Muscle of back (tissue), 11 donors: ENCODE results near the gene CTR9. TPM values are rescaled to one million over a fixed set of nuclear protein-coding genes. Genes with fewer than 3 reads are reported as not detected.

Source experiments
- DNase-seq, 3 donors: peaks; one replicate each; pipeline versions ENCODE4 v3.0.0 to v3.0.0-alpha.2; 2013
- polyA plus RNA-seq, 10 donors: library from polyadenylated mRNA; unstranded; fragments of 120-200 nt; gene quantifications; one replicate each; pipeline ENCODE4 v1.2.1, GENCODE V29; 2013; ENCODE audit not compliant: insufficient read length in 10 of 10

CTR9 gene
- polyA plus RNA-seq, 10 donors: 25.0 to 35.8 (median 31.8) TPM

DNA sequence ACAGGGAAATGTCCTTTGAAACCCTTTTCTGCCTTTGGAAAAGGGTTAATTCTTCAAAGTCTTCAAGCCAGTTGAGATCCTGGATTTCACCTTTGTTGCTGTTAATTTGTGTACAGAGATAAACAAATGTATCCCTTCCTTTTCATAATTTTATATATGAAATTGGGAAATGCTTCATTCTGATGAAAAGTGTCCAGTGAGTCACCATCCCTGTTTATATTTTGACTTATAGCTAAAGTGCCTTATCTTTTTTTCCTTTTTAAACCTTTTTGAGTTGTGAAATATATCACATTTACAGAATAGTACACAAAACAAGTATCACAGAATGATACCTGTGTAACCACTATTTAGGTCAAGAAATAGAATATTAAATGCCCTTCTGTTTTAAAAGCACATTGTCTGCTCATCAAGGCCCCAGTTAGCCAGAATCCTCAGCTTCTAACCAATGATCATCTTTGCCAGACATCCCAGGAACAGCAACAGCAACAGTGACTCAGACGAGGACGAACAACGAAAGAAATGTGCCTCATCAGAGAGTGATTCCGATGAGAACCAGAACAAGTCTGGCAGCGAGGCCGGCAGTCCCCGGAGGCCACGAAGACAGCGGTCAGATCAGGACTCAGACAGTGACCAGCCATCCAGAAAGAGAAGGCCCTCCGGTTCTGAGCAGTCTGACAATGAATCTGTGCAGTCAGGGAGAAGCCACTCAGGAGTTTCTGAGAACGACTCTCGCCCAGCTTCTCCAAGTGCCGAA is 27.3 kb downstream of the CTR9 start:
- DNase-seq: peak in 1 of 3 donors; percentile 32

DNA sequence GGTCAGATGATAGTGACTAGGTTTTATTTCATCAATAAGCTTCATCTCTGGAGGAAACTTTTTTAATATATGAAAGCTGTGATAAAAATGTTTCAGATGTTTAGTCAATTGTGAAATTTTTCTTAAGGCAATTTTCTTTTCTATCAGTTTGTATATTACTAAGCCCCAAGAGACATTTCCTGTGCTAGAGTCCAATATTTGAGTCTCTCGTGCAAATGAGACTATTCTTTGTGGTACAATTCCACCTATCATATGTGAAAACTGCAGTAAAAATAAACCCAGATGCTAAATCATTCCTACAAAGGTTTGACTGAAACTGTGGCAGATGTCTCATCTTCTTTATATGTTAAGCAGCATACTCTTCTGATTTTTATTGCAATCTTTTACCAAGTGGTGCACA is 28.0 kb downstream of the CTR9 start:
- DNase-seq: no peak

DNA sequence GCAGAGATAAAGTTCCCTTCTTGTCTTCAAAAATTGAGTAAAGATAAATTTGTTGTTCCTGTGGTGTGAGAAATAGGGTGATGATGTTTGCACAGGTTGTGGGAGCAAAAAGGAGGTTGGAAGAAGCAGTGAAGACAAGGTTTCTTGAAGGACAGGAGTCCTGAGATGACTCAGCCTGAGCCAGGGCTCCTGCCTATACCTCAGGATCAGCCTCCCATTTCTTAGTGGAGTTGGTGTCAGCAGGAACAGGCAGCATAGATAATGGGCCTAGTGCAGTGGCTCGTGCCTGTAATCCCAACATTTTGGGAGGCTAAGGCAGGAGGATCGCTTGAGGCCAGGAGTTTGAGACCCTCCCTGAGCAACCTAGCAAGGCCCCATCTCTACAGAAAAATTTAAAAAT is 29.0 kb downstream of the CTR9 start:
- no peak for DNase-seq

DNA sequence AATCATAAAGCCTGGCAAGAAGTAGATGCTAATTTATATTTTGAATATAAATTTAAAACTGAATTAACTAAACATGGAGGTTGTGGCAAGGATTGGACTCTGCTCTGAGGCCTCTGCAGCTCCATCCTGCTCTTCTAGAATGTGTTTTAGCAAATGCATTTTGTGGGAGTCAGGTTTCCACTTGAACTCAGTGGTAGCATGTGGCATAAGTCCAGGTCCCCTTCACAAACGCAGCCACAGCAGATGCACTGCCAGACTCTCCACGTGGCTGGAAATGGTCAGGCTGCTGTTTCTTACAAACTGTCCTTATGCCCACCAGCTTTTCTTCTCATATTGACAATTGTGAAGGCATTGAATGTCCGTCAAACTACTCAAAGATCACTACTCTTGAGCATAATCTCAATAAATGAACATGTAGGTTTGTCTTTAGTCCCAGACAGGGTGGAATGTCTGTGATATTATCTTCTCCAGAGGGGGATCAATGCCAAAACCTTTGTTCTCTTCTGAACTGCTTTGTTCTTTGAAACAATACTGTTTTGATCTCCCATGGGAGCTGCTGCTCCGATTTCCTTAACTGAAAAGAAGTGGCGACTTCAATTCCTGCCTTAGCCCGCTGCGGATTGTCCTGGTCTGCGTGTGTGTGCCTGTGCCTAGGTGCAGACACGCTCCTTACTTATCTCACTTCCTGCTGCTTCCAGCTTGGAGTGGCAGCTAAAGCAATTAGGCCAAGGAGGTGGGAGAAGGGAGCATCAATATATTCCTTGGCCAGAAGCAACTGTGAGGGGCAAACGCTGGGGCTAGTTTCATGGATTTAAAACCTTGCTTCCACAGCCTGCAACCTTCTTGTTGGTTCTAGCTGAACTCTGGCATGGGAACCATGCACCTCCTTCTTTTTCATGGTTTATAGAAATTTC is 33.4 kb downstream of the CTR9 start:
- DNase-seq: peak; percentile 30 to 47 (median 46)

DNA sequence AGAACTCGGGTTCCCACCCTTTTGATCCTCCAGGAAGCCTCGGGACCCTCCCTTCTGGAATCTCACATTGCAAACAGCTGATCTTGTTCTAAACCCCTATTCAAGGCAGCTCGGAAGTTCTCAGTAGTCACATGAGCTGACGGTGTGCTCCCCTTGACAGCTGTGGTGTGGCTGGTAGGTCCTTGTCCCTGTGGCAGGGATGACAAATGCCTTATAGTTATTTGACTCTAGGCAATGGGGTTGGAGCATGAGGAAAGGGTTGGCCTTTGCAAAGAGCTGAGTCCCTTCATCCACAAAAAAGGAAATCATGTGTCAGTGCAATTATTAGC is 34.1 kb downstream of the CTR9 start:
- no peak for DNase-seq

DNA sequence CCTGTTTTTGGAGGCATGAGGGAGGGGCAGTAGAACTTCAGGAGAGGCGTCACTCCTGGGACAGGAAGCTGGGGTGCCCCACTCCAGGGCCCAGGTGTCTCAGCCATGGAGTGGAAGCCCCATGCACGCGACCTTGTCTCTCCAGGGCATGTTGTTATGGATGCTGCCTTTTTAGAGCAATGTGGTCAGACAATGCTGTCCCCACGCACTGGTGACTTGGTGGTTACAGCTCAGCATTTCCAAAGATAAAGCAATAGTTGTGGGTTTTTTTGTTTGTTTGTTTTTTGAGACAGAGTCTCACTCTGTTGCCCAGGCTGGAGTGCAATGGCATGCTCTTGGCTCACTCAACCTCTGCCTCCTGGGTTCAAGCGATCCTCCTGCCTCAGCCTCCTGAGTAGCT is 35.4 kb downstream of the CTR9 start:
- DNase-seq: no peak

DNA sequence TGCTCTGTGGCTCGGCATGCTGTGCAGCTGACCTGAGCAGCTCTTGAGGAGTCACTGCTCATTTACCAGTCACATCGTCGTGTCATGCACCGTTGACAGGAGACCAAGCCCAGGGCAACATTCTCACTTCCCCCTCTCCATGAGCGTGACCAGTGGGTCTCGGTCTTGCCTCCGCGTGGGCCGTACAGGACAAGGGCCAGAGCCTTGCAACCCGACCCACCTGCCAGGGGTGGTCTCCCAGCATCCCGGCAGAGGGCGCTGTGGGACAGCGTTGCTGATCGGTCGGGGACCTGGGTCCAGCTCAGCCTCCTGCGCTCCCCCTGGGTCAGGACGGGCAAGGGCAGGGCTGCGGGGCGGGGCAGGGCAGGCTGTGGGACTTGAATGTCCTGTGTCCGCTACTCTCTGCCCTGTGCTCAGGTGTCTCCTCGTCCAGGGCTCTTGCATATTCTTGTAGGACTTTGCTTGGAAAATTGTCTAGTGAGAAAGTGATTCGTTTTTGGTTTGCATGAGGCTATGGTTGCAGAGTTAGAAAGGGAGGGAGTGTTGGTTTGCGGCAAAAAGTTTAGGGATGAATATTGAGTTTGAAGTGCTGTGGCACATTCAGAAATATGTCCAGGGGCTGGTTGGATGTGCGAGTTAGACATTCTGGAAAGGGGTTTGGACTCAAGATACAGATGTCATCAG is 41.5 kb downstream of the CTR9 start:
- DNase-seq: peak; percentile 62 to 85 (median 78)

DNA sequence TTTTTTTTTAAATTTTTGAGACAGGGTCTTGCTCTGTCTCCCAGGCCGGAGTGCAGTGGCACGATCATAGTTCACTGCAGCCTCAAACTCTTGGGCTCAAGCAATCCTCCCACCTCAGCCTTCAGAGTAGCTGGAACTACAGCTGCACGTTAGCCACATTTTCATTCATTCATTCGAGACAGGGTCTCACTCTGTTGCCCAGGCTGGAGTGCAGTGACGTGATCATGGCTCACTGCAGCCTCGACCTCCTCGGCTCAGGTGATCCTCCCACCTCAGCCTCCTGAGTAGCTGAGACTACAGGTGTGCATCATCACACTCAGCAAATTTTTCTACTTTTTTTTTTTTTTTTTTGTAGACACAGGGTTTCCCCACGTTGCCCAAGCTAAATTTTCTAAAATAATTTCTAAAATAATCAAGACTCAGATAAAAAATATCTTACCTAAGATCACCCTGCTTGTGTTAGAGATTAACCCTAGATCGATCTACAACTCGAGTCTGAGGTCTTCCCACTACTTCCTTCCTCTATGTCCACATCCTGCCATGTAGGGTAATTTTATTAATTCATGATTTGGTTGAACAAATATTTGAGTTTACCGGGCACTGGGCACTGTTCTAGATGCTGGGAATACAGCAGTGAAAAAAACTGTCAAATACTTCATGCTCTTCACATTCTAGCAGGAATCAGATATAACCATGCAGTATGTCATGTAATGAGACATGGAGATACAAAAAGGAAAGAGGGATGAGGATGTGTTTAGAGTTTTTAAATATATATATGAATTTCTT is 42.6 kb downstream of the CTR9 start:
- no peak for DNase-seq

DNA sequence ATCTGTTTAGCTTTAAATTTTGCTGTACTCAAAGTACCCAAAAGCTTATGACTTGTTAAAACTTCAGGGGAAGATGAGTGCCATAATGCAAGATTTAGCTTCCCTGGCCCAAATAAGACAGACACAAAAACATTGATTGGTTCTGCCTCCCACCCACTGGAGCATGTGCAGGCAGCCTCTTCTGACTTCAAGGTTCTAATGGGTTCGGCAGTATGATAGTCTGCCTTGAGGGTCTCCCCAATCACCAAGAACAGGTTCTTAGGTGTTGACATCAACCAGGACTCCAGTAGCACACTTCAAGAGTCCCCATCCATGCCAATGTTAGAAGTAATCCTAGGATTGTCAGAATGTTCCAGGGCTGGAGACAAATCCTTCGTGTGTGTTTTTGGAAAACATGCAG is 45.1 kb downstream of the CTR9 start:
- no peak for DNase-seq

DNA sequence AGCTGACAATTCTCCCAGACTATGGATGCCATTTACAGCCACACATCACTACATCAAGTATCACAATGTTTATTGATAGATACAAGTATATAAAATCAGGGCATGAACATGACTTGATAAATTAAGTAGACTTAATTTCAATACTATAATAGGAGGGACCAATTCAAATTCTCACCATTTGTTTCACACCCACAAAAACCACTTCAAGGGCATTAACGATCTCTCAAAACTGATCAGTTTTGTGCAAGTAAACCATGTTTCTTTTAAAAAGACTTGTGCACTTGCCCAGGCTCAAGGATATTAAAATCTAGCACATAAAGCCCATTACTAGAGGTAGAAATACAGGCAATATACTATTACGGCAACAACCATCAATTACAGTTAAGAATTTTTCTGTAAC is 46.0 kb downstream of the CTR9 start:
- no peak for DNase-seq

DNA sequence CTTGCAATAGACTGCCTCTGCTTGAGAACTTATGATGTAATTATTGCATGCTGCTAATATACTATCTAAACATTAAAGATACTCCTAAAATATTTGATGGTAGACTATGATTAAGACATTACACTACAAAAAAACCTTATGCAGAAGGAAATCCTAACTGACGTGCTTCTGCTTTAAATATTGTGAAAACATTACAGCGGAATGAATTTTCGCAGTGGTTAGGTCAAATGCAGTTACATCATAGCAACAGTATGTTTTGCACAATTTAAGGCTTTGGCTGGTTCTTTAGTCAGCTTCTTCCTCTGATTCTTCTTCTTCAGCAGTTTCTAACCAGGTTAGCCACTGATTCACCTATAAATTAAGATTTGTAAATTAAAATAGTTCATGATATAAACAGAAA is 46.5 kb downstream of the CTR9 start:
- no peak for DNase-seq

DNA sequence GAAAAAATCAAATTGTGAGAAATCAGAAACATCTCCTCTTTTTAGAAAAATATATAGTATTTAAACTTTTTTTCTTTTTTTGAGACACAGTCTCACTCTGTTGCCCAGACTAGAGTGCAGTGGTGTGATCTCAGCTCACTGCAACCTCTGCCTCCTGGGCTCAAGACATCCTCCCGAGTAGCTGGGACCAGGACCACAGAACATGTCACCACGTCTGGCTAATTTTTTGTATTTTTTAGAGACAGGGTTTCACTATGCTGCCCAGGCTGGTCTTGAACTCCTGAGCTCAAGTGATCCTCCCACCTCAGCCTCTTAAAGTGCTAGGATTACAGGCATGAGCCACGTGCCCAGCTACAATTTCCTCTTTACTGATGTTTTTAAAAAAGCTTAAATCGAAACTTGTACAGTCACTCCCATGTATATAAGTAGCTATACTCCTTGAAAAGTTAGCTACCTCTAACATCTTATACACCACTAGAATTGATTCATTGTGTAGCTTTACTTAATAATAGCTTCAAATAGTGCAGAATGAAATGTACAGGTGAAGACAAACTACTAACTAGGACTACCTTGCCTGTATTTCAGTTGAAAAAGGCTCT is 47.4 kb downstream of the CTR9 start:
- DNase-seq: no peak

DNA sequence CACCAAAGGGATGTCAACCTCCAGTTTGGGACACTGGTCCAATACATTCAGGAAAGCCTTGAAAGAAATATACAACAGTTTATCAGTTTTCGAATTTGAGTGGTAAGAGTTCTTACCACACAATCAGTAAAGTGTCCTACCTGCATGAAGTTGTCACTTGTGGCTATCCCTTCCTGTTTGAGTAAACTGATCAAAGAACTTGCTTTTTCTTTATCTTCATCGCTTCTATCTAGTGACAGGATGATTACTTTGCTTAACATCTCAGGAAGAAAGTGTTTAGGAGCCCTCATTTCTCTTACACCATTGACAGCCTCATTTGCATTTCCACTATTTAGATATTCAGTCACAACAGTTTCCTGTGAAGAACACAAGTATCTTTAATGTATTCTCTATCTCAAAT is 49.2 kb downstream of the CTR9 start:
- no peak for DNase-seq

DNA sequence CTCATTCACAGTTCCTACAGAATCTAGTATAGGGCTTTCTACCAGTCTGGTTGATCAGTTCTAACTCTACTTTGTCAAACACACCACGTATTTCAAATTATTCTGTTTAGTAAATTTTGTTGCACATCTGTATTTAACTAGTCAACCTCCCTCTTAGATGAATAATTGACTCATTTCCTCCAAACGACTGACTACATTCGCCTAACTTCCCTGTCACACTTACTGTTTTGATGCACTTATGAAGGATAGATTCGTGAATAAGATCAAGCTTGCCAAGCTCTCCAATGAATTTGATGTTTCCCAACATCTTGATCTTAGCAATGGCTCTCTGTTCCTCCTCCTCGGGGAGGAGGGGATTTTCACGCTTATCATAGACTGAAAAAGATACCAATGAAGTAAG is 52.6 kb downstream of the CTR9 start:
- DNase-seq: no peak

DNA sequence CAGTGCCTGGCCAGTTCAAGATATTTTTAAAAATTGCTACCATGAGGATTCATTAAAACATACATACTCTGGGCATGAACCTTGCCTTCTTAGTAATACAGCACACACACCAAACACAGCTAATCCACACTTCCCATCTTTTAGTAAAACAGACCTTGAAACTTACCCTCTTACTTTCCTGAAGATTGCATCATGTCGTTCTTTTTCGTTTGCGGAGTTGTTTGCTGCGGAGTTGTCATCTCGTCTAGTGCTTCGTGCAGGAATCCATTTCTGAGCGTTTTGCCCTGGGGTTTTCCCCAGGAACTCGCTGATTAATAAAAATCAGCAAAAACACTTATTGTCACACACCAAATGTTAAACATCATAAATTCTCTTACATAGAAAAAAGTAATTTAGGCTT is 54.7 kb downstream of the CTR9 start:
- DNase-seq: no peak

DNA sequence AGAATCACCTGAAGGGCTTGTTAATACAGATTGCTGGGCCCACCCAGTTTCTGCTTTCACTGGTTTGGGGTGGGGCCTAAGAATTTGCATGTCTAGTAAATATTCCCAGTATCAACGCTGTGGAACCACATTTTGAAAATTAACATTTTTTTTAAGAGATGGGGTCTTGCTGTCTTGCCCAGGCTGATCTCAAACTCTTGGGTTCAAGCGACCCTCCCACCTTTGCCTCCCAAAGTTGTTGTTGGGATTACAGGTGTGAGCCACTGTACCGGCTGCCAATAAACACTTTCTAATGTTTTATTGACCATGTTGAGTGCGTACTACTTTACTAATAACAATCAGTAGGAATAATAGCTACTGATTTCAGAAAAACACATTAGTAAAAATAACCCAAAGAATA is 55.2 kb downstream of the CTR9 start:
- DNase-seq: no peak

DNA sequence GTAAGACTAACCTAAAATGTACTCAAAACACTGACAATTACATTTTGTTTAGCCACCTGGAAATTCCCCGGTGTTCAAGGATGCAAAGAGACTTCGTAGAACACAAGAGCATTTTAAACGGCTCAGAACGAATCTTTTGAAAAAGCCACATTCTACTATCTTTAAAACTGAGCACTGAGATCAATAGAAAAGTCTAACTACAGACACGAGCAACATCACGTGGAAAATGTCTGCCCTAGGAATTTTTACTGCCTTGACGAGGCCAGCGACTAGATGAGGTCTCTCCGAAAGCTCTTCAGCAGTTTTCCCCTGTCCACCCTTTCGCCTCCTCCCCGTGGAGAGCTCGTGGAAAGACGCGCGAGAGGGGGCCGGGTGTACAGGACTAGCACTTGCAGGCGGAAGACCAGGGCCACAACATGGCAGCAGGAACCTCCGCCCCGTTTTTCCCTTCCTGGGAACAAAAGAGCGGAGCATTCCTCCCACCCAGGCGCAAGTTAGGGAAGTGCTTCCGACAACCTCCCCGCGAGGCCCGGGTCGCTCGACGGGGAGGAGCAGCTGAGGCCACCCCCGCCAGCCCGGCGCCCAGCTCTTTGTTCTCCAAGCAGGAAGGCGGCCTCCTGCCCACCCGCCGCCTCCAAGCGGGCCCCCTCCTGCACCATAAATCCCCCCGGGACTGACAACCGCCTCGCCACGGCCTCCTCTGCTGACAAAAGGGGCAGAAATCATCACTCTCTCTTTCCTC is 56.6 kb downstream of the CTR9 start:
- DNase-seq: peak; percentile 46 to 91 (median 68)

DNA sequence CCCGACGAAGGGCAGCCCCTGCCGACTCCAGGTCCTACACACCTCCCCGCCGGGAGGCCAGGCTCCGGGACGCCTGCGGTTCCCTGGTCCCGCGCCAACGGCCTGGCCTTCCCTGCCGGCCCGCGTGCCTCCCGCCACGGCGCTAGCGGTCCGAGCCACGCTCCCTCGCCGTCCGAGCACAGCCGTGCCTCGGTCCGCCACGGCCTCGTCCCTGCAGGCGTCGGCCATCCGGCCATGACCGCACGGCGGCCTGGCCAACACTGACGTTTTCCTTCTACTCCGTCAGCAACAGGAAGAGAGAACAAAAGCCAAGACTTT is 57.1 kb downstream of the CTR9 start:
- no peak for DNase-seq

DNA sequence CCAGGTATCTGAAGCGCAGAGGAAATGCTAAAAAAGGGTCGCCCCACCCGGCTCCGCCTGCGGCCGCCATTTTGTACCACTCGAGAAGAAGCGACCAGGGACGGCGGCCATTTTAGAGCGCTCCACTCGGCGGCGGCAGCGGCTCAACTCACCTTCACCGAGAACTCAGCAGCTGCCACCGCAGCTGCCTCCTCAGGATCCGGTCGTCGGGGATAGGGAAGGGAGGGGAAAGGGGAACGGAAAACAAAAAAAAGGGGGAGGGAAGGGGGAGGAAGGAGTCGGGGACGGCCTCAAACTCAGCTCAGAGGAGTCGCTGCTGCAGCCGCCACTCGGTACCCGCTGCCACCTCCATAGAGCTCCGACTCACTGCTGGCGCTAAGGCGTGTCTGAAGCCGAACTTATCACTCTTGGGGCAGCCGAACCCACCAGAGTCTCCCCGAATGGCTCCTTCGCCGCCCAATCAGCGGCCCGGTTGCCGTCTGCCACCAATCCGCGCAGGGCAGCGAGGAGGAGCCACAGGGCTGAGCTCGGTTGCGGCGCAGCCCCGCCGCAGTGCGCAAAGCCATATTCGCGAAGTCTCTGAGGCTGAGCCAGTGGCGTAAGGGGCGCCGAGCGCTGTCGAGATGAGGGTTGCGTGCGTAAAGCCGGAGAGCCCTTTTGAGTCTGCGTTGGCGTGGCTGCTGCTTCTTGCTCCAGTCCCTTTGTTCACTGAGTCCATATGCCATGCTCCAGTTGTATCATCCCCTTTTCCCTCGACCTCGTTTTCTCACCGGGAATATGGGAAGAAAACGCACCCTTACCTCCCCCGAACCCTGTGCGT is 57.7 kb downstream of the CTR9 start, which contains the start of gene EIF4G2:
EIF4G2 (minus strand) TSS at position 374 of the 820 bp plus-strand sequence.
- DNase-seq: peak; percentile 99 to 100 (median 99)
